T-helper 2 cell (primary cell): ENCODE results near the gene MZB1.
"Not testable (repeated sequence)": the region's sequence is repeated elsewhere in the genome, so short reads cannot be mapped to it uniquely, and the experiment has no call there.

Experiments used
- DNase-seq, 5 experiments: peaks; one replicate each; pipeline versions ENCODE4 v3.0.0 to v3.0.0-alpha.2; 2012 to 2022

MZB1 gene

GRCh38 chr5:139391570-139392323 lies 2.0 kb upstream of the MZB1 start:
- DNase-seq: peak in 1 of 5 experiments; percentile 71

GRCh38 chr5:139390639-139391569 lies 1.2 kb upstream of the MZB1 start:
- no peak for DNase-seq

GRCh38 chr5:139388198-139388821 lies 1.4 kb downstream of the MZB1 start:
- DNase-seq: no peak

- DNase-seq: no peak
These were observed 2.0 kb downstream of the MZB1 start for GRCh38 chr5:139387611-139388197.

GRCh38 chr5:139386956-139387355 lies 2.8 kb downstream of the MZB1 start:
- DNase-seq: not testable (repeated sequence)

- no peak for DNase-seq
These were observed 3.7 kb downstream of the MZB1 start for GRCh38 chr5:139386050-139386438.

- peak in 1 of 5 experiments; percentile 56 for DNase-seq
These were observed 4.4 kb downstream of the MZB1 start for GRCh38 chr5:139385061-139386049.

- no peak for DNase-seq
These were observed 5.1 kb downstream of the MZB1 start for GRCh38 chr5:139384591-139385051.

GRCh38 chr5:139383993-139384590 lies 5.6 kb downstream of the MZB1 start:
- no peak for DNase-seq

- no peak for DNase-seq
These were observed 6.3 kb downstream of the MZB1 start, which contains the start of gene SLC23A1 for GRCh38 chr5:139383275-139383992. Gene SLC23A1, minus strand, starts transcription at chr5:139383297. Its CDS starts 44 bp downstream, at chr5:139383253.

- DNase-seq: no peak
These were observed 6.9 kb downstream of the MZB1 start for GRCh38 chr5:139382807-139383206.

- DNase-seq: no peak
These were observed 7.6 kb downstream of the MZB1 start for GRCh38 chr5:139381837-139382761.

- DNase-seq: no peak
These were observed 9.9 kb downstream of the MZB1 start for GRCh38 chr5:139379626-139380449.

GRCh38 chr5:139378941-139379361 lies 10.8 kb downstream of the MZB1 start:
- no peak for DNase-seq

GRCh38 chr5:139378101-139378825 lies 11.4 kb downstream of the MZB1 start:
- no peak for DNase-seq

- DNase-seq: no peak
These were observed 12.5 kb downstream of the MZB1 start for GRCh38 chr5:139377226-139377625.

GRCh38 chr5:139376364-139376763 lies 13.3 kb downstream of the MZB1 start:
- no peak for DNase-seq
